Sigmoid colon (tissue), 4 donors: ENCODE results near the gene TTC39A.

Source experiments
- EP300 ChIP-seq, 4 donors: sonication (generic); formaldehyde crosslinking; IDR thresholded peaks; one replicate each; pipeline ENCODE4 v1.6.1; 2017; ENCODE audit warnings: antibody characterized with exemption in 4 of 4
- POLR2A ChIP-seq, 2 donors: fragments of 450-650 bp; IDR thresholded peaks; one replicate each; pipeline ENCODE4 v1.6.1; 2016; ENCODE audit warnings: antibody characterized with exemption in 2 of 2, mild to moderate bottlenecking in 2 of 2, moderate library complexity in 2 of 2
- TF ChIP-seq, protein P1 (sequence below), 4 experiments: fragments of 450-650 bp in 3 of 4; fragments of 200-600 bp in 1 of 4; IDR thresholded peaks; one replicate each; pipeline ENCODE4 v1.5.1; 2016 to 2019; ENCODE audit warnings: antibody characterized with exemption in 4 of 4, mild to moderate bottlenecking in 3 of 4, moderate library complexity in 2 of 4

- TF ChIP-seq EP300 (IDR thresholded peaks at IDR 0.05) (no peak), POLR2A (IDR thresholded peaks at IDR 0.05) (no peak)
- TF ChIP-seq, protein P1, sequence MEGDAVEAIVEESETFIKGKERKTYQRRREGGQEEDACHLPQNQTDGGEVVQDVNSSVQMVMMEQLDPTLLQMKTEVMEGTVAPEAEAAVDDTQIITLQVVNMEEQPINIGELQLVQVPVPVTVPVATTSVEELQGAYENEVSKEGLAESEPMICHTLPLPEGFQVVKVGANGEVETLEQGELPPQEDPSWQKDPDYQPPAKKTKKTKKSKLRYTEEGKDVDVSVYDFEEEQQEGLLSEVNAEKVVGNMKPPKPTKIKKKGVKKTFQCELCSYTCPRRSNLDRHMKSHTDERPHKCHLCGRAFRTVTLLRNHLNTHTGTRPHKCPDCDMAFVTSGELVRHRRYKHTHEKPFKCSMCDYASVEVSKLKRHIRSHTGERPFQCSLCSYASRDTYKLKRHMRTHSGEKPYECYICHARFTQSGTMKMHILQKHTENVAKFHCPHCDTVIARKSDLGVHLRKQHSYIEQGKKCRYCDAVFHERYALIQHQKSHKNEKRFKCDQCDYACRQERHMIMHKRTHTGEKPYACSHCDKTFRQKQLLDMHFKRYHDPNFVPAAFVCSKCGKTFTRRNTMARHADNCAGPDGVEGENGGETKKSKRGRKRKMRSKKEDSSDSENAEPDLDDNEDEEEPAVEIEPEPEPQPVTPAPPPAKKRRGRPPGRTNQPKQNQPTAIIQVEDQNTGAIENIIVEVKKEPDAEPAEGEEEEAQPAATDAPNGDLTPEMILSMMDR (IDR thresholded peaks at IDR 0.05), result no peak
These were observed 36.4 kb downstream of the TTC39A start for GRCh38 chr1:51293898-51294515.
